Brain pericyte (primary cell): ENCODE measurements around the gene SHH.

Experiments
- DNase-seq: peaks from one replicate; pipeline ENCODE4 v3.0.0-alpha.2; 2012; ENCODE audit warnings: low read depth, low spot score

The SHH gene

DNA sequence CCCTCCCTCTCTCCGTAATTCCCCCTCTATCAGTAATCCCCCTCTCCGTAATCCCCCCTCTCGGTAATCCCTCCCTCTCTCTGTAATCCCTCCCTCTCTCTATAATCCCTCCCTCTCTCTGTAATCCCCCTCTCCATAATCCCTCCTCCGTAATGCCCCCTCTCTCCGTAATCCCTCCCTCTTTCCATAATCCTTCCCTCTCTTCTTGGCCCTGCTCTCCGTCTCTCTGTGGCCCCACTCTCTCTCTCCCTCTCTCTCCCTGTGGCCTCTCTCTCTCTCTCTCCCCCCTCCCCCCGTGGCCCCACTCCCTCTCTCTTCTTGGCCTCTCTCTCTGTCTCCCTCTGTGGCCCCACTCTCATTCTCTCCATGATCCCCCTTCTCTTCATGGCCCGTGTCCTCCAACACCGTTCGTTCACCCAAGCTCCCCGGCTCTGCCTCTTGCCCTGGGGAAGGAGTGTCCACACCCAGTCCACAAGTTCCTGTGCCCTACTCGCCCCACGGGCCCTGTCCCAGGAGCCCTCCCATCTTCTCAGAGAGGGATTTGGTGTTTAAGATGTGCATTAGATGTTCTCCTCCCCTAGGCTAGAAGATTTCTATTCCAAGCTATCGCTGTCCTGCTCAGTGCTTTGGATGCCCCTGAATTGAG, 19.8 kb downstream of the SHH start:
- no peak for DNase-seq

DNA sequence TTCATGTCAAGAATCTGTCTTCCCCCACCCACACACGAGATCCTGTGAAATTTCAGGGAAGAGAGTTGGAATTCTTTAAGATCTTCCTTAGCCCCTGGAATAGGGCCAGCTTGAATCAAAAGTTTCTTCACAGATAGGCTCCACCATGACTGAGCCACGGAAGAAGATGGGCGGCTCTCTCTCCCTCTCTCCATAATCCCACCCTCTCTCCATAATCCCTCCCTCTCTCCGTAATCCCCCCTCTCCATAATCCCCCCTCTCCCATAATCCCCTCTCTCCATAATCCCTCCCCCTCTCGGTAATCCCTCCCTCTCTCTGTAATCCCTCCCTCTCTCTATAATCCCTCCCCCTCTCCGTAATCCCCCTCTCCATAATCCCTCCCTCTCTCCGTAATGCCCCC, 20.4 kb downstream of the SHH start:
- no peak for DNase-seq

DNA sequence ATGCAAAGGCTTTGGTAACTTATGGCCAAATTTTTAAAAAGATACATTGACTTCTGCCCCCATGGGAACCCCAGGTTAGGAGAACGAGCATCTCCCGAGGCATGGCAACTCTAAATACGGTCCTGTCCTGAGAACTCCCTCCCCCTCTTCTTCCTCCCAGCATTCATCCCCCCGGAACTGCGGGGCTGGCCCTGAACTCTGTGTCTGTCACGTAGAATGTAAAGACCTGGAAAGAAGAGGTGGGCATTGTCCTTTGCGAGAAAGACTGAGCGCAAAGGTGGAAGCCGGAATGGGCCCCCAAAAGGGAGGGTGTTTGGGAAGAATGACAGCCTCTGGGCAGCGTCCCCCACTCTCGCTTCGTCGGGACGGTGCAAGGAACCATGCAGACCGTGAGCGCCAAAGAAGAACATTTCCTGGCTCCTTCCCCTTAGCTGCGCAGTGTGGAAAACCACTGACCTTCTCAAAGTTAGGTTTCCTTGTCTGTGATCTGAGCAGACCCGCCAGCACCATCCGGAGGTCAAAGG, 21.0 kb downstream of the SHH start:
- no peak for DNase-seq

DNA sequence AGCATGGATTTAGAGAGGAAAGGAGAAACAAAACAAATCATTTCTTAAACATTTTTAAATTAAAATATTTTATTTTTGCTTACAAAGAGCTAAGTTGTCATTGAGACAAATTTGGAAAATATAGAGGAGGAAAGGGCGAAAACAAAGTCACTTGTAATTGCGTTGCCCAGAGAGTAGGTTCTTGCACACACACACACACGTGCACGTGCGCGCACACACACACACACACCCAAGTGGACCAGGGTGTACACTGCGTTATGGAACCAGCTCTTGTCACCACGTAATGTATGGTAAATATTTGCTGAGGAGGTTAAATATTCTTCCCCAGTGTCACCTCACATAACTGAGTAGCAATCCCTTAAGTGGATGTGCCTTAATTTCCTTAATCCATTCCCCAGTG, 21.6 kb downstream of the SHH start:
- DNase-seq, result no peak

DNA sequence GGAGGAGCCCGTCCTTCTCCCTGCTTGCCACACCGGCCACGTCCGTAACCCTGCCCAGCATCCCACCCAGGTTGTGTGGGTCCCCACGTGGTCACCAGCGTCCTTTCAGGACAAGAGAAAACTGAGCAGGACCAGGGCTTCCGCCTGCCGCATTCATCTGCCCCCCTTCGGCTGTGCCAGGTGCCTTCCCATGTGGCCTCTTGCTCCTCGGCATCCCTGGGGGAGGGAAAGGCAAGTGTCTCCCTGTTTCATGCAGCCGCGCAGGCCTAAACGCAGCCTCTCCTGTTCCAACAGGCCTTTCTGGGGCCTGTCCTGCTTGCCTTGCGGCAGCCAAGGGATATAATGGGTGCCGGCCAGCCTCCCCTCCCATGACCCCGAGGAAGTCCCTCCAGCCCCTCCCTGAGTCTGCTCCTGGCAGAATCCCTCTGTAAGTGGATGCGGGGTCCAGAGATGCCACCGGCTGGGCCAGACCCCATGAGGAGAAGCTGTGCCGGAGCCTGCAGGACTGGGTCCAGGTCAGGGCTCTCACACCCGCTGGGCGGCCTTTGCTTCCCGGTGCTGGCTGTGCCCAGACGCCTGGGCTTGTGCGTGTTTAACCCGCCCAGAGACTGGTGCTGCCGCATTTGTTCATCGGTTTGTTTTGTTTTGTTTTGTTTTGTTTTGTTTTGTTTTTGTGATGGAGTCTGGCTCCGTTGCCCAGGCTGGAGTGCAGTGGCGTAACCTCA, 23.1 kb downstream of the SHH start:
- no peak for DNase-seq

DNA sequence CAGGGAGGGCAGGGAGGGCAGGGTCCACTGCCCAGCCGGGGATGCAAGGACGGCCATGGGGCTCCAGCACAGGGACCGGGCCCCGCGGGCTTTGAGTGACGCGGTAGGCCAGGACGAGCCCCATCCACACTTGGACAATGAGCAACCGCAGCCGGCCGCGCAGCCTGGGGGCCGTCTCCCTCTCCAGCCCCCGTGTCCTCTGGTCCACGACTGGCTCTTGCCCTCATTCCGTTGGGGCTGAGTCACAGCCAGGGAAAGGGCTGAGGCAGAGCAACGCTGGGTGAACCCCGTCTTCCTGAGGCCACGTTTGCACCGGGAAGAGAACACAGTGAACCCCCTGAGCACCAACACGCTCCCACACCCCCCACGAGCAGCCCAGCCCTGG, 23.7 kb downstream of the SHH start:
- no peak for DNase-seq

DNA sequence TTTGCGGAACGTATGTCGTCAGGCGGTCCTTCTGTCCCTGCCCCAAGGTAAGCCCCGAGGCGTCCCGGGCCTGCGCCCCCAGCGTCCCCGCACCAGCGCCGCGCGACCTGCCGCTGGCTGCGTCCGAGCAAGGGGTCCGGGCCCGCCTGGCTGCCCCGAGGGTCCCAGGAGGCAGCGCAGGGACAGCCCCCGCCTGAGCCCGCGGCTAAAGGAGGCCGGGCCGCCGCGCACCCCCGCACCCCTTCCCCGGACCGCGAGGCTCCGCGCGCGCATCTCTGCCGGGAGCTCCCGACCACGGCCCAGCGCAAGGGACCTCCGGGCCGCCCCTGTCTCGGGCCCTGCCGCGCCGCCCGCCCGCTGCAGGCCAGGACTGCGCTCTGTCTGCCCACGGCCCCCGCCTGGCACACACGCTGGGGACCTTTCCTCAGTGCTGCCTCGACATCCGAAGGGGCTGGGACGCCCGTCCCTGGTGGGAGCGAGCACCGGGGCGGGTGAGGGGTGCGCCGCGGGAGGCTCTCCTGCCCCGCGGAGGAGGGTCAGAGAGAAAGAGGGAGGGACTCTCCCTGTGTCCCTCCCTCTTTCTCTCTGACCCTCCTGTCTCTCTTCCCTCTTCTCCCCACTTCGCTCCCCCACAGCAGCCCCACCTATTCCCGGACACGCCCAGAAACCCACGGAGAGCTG, 25.0 kb downstream of the SHH start:
- no peak for DNase-seq

DNA sequence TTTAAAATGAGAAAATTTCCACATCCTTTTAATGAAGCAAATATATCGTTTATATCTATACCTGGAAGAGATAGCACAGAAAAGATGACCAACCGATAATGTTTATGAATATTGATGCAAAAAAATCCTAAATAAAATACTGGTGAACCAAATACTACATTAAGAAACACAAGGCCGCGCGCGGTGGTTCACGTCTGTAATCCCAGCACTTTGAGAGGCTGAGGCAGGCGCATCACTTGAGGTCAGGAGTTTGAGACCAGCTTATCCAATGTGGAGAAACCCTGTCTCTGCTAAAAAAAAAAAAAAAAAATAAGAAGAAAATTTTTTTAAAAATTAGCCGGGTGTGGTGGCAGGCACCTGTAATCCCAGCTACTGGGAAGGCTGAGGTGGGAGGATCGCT, 25.8 kb downstream of the SHH start:
- DNase-seq, result no peak

DNA sequence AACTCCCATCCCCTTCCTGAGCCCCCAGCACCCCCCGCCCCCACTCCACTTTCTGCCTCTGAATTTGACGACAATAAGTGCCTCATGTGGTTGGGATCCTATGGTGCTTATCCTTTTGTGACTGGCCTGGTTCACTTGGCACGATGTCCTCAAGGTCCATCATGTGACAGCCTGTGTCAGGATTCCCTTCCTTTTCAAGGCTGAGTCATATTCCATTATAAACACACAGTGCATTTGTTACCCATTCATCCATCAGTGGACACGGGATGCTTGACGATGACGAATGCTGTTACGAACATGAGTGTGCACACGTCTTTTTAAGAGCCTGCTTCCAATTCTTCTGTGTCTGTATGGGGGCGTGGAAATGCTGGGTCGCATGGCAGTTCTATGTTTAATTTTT, 26.7 kb downstream of the SHH start:
- DNase-seq, result no peak

DNA sequence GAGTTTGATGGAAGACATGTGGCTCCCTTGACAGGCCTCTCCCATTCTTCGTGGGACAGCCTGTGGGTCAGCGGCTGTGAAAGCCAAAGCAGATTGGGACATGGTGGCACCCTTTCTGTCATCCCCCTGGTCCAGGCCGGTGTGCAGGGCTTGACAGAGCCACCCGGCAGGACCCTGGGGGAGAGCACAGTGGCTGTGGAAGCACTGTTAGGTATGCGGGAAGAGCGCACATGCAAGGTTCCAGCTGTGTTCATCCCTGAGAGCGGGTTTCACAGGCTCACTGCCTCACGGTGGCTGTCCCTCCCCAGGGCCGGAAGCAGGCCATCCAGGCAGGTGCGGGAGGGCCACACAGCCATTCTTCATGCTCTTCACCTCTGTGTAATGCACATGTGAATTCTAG, 29.8 kb downstream of the SHH start:
- DNase-seq, result no peak

DNA sequence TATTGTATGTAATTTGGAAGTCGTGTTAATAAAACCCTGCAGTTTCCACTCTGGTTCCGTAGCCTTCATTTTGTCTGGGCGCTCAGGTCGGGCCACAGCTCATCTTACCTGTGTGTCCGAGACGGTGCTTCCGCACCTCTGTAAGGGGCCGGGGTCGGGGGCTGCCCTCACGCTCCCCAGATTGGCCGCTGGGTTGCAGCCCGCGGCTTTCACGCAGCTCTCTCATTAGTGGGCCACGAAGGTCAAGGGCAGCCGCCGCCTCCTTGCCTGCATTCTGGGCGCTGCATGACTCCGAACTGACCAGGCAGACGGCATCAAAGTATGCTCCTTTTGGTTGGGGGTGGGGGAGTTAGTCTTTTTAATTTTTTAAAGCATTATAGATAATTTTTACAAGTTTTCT, 30.8 kb downstream of the SHH start:
- no peak for DNase-seq

DNA sequence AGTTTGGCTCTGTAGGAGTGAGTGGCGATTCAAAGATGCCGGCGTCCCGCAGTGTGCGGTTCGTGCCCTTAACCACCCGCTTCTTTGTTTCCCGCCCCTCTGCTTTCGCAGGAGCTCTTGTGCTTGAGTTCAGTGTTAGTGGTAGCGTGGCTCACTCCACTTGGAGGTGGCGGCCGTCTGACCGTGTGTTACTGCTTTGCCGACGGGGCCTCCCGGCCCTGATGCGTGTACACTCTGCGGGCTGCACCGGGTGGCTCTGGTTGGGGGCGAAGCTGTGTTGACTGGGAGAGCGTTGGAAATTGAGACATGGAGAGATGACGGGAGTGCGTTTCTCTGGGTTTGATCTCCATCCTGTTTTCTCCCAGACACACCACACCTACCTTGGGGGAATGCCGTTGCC, 31.4 kb downstream of the SHH start:
- no peak for DNase-seq

DNA sequence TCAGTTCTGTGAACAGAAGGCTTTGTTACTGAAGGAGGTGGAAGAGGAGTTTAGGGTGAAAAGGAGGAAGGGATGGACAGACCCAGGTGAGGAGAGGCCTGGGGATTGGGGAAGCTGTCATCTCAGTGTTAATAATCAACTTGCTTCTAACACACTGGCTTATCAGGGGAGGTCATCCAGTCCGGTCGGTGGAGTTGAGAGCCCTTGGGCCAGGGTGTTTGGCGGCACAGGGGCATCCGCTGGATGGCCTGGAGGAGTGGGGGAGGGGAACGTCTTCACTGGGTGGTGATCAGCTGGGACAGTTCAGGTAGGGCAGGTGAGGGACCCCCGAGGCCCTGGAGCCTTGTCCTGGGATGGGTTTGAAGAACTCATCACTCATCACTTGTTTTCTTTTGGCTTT, 33.9 kb downstream of the SHH start:
- DNase-seq, result no peak

DNA sequence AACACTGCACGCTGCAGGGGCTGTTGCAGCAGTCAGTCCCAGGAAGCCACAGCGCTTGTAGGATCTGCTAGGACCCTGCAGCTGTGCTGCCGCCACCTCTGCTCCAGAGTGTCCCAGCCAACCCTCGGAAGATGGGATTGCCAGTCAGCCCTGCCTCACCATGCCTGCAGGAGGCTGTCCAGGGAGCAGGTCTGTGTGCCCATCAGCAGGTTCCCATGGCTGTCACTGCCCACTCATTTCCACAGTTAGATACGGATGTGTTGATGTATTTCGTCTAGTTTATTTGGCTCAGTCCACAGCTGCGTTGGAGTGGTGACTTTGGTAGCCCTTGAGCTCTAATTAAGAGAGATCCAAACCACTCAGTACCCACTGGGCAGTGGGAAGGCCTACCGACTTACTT, 35.7 kb downstream of the SHH start:
- no peak for DNase-seq

DNA sequence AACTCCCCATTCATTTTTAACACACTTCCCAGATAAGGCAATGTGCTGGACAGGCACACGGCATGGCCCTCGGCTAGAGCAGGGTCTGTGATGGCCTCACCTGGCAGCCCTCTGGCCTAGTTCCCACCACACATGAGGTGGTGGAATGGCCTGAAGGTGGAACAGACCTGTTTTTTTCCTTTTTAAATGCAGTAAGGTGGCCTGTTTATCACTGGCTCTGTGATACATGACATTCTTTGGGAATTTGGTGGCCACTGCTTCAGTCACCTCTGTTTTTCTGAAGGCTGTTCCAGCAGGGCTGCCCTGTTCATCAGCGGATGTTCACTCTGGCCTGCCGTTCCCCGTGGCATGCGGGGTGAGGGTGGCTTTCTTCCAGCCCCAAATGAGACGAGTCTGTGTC, 36.6 kb downstream of the SHH start:
- no peak for DNase-seq

DNA sequence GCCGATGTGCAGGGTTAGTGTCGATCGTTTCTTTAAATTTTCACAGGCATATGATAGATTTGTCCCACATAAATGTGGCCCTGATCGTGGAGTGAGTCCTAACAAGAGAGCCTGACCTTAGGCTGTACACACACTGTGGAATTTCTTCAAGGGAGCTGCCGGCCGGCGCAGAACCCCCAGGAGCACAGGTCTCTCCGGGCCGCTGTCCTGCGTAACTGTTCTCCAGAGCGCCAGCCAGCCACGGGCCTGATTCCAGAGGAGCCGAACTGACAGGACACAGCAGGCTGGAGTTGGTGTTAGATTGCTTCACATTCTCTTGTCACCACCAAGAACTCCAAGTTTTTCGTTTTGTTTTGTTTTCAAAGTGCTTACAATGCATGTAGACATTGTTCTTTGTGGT, 37.3 kb downstream of the SHH start:
- DNase-seq, result no peak

DNA sequence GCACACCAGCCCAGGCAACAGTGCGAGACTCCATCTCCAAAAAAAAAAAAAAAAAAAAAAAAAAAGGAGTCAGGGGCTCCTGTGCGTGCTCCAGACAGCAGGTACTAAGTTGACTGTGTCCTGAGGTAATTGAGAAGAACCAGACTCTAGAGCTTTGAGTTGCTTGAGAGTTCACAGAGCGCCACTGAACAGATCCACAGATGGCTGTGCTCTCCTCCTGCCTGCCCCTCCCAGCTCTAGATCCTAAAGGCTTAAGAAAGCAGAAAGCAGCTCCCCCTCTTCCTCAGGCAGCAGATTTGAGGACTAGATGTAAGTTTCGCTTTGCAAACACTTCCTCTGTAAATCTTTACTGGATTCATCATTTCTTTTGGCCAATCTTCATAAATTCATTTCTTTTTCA, 38.7 kb downstream of the SHH start:
- no peak for DNase-seq

DNA sequence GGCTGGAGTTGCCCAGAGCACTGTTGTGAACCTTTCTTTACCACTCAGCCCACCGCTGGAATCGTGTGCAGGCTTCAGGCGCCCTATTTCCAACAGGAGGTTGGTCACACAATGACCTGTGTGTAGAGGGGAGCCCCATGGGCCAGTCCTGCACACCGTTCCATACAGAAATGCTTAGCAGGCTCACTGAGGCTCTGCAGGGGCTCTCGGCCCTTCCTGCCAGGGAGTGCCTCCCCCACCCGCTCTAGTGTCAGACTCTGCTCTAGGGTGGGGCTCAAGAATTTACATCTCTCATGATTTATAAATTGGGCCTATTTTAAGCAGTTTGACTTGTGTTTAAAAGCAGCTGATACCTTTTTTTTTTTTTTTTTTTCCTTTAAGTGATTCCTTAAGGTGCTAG, 42.0 kb downstream of the SHH start:
- DNase-seq, result no peak

DNA sequence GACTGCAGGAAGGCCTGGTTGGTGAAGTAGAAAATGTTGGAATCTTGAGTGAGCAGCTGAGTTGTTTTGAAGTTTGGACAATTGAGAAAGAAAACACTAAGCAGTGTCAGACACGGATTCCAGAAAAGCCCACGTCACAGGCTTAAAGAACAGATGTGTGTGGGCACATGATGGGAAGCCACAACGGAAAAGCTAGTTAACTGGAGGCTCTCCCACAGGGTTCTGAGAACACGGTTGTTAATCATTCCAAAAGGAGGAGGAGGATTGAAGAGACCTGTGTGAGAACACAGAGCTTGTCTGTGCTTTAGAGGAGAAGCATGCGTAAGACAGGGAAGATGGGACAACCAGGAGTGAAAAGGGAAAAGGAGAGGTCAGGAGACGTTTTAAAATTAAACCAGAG, 42.6 kb downstream of the SHH start:
- no peak for DNase-seq

DNA sequence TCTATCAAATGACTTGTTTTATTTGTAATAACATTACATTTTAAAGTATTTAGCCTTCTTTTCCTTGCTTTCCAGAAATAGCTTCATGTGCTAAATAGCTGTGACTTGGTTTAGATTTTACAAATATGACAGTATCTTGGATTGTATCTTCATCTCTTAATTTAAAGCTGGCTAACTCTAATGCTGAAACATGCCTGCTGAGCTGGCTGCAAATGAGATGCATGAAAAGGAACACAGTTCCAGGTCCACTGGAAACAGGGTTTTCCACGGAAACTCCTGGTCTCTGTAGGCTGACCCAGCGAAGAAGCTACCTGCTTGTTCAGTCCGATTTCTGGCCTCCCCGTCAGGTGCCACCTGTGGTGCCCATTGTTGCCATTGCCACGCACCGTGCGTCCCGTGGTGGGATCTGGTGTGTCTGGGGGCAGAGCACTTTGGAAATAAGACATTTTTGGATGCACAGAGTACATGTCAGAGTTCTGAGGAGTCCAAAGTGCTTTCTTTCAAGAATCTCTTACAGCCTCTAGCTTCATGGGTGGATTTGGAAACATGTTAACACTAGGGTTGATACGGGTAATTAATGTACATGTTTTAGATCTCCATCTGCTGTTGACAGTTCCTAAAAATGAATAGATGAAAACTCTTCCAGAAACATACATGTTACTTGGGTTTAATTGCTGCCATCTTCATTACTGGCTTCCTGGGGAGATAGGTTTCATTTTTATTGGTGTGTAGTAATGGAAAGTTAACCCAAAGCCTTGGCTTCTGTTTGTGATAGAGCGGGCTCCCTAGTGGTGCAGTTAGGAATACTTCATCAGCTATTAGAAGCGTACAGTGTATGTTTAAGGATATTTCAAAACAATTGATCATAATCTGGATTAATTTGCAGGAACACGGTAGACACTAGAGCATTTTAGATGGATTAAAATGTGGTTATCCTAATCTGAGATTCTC, 45.0 kb downstream of the SHH start:
- no peak for DNase-seq

DNA sequence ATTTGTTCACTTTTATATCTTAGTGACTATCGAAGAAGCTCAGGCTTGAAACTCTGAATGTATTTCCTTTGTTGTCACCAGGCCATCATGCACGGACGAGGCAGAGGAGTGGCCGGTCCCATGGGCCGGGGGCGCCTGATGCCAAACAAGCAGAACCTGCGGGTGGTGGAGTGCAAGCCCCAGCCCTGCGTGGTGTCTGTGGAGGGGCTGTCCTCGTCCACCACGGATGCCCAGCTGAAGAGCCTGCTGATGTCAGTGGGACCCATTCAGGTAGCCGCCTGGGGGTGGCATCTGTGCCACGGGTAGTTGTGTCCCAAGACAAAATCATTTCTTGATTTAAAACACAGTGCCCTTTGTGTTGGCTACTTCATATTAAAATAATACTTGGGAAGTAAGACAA, 45.9 kb downstream of the SHH start:
- no peak for DNase-seq

DNA sequence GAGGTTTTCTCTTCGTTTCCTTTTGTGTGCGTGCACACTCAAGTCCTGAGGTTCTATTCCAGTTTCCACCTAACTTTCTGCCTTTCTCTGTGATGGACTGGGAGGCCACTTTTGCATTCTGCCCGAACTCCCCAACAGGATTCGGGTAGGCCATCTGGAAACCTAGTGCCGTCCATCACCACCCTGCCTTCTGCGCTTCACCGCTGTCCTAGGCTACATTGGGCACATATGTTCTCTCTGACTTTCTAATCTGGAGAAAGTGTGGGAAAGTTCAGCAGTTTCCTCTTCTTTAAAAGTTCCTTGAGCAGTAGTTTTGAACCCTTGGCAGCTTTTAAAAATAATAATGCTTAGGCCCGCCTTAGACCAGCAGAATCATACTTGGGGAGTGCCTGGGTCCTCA, 46.8 kb downstream of the SHH start:
- no peak for DNase-seq
